ENCODE measurements around the gene ANKEF1.
"Not testable (repeated sequence)": the region's sequence is repeated elsewhere in the genome, so short reads cannot be mapped to it uniquely, and the experiment has no call there.

ANKEF1 gene

GRCh38 chr20:10033905-10034650 lies 709 bp upstream of the ANKEF1 start:
- DNase-seq = no peak

- not testable (repeated sequence) for DNase-seq
Measured at GRCh38 chr20:10036321-10036720, 1.5 kb downstream of the ANKEF1 start.

- DNase-seq = no peak
Measured at GRCh38 chr20:10040070-10040975, 5.5 kb downstream of the ANKEF1 start.

GRCh38 chr20:10042086-10042485 lies 7.3 kb downstream of the ANKEF1 start:
- no peak for DNase-seq

- no peak for DNase-seq
Measured at GRCh38 chr20:10047427-10047826, 12.6 kb downstream of the ANKEF1 start.

- no peak for DNase-seq
Measured at GRCh38 chr20:10051185-10051584, 16.4 kb downstream of the ANKEF1 start.

GRCh38 chr20:10059006-10059405 lies 24.2 kb downstream of the ANKEF1 start:
- no peak for DNase-seq

- DNase-seq = no peak
Measured at GRCh38 chr20:10060226-10060625, 25.4 kb downstream of the ANKEF1 start.

- DNase-seq = no peak
Measured at GRCh38 chr20:10061641-10062040, 26.9 kb downstream of the ANKEF1 start.

- DNase-seq = no peak
Measured at GRCh38 chr20:10063482-10063881, 28.7 kb downstream of the ANKEF1 start.

- DNase-seq = no peak
Measured at GRCh38 chr20:10064611-10065010, 29.8 kb downstream of the ANKEF1 start.

GRCh38 chr20:10065154-10065833 lies 30.5 kb downstream of the ANKEF1 start:
- DNase-seq = no peak

GRCh38 chr20:10067321-10067720 lies 32.5 kb downstream of the ANKEF1 start:
- no peak for DNase-seq

- no peak for DNase-seq
Measured at GRCh38 chr20:10074513-10074912, 39.7 kb downstream of the ANKEF1 start.

GRCh38 chr20:10075606-10076005 lies 40.8 kb downstream of the ANKEF1 start:
- DNase-seq = no peak

- DNase-seq = no peak
Measured at GRCh38 chr20:10076126-10077080, 41.6 kb downstream of the ANKEF1 start.

- DNase-seq = no peak
Measured at GRCh38 chr20:10077081-10077471, 42.3 kb downstream of the ANKEF1 start.

GRCh38 chr20:10077886-10078285 lies 43.1 kb downstream of the ANKEF1 start:
- no peak for DNase-seq

GRCh38 chr20:10078403-10078802 lies 43.6 kb downstream of the ANKEF1 start:
- no peak for DNase-seq

- DNase-seq = no peak
Measured at GRCh38 chr20:10079964-10080363, 45.2 kb downstream of the ANKEF1 start.

GRCh38 chr20:10080574-10080973 lies 45.8 kb downstream of the ANKEF1 start:
- DNase-seq = no peak

GRCh38 chr20:10089871-10090587 lies 55.2 kb downstream of the ANKEF1 start:
- no peak for DNase-seq

All from stimulated activated CD4-positive, alpha-beta T cell treated with anti-CD3 and anti-CD28 coated beads, Interleukin-4, amount 100 ng/mL, for 24 hours (primary cell).